CD4-positive, alpha-beta T cell treated with Interferon alpha-2 for 1 hour (primary cell): ENCODE data around the gene NDUFS6.
"Not testable (repeated sequence)": the region's sequence is repeated elsewhere in the genome, so short reads cannot be mapped to it uniquely, and the experiment has no call there.

ENCODE experiments used
- DNase-seq, 2 donors: peaks; one replicate each; pipeline ENCODE4 v3.0.0-alpha.2; 2020 to 2022

Gene NDUFS6

GRCh38 chr5:1799110-1799601 is 2.1 kb upstream of the NDUFS6 start:
- peak in 1 of 2 donors; percentile 28 for DNase-seq

GRCh38 chr5:1799602-1800471 is 1.4 kb upstream of the NDUFS6 start, which contains the start of gene MRPL36:
Gene MRPL36, minus strand, starts transcription at chr5:1799837. Its CDS starts 902 bp downstream, at chr5:1798935.
- peak; percentile 92 for DNase-seq

GRCh38 chr5:1800472-1801221 is 560 bp upstream of the NDUFS6 start:
- DNase-seq = peak in 1 of 2 donors; percentile 63

GRCh38 chr5:1801967-1802295 is 724 bp downstream of the NDUFS6 start:
- DNase-seq = no peak

GRCh38 chr5:1803192-1803591 is 2.0 kb downstream of the NDUFS6 start:
- DNase-seq = no peak

GRCh38 chr5:1804001-1804690 is 2.9 kb downstream of the NDUFS6 start:
- DNase-seq = no peak

- DNase-seq = no peak
These were observed 4.1 kb downstream of the NDUFS6 start for GRCh38 chr5:1805326-1805725.

- no peak for DNase-seq
These were observed 4.5 kb downstream of the NDUFS6 start for GRCh38 chr5:1805736-1806135.

- DNase-seq = no peak
These were observed 5.0 kb downstream of the NDUFS6 start for GRCh38 chr5:1806199-1806598.

- DNase-seq = no peak
These were observed 5.8 kb downstream of the NDUFS6 start for GRCh38 chr5:1806974-1807373.

- DNase-seq = no peak
These were observed 6.4 kb downstream of the NDUFS6 start for GRCh38 chr5:1807451-1808185.

GRCh38 chr5:1808439-1808838 is 7.2 kb downstream of the NDUFS6 start:
- no peak for DNase-seq

- no peak for DNase-seq
These were observed 8.3 kb downstream of the NDUFS6 start for GRCh38 chr5:1809416-1810035.

GRCh38 chr5:1810581-1811101 is 9.4 kb downstream of the NDUFS6 start:
- no peak for DNase-seq

- no peak for DNase-seq
These were observed 13.2 kb downstream of the NDUFS6 start for GRCh38 chr5:1814183-1815020.

- DNase-seq = no peak
These were observed 14.0 kb downstream of the NDUFS6 start for GRCh38 chr5:1815071-1815786.

- DNase-seq = no peak
These were observed 14.7 kb downstream of the NDUFS6 start for GRCh38 chr5:1815881-1816292.

- DNase-seq = not testable (repeated sequence)
These were observed 15.4 kb downstream of the NDUFS6 start for GRCh38 chr5:1816495-1817089.

- DNase-seq = no peak
These were observed 16.2 kb downstream of the NDUFS6 start for GRCh38 chr5:1817261-1818043.
